Liver (tissue), 3 donors: ENCODE results near the gene DNAH10.

ENCODE experiments used
- CTCF ChIP-seq: fragments of 150-350 bp; IDR thresholded peaks from 2 replicates; pipeline ENCODE4 v1.5.1; 2017; ENCODE audit warnings: improper control_type of control experiment, low read depth, low read length; ENCODE audit not compliant: missing input control
- EGR1 ChIP-seq, 2 donors: IDR thresholded peaks; 2 replicates each; pipeline ENCODE4 v1.6.1; 2016 to 2018; ENCODE audit warnings: antibody characterized with exemption in 2 of 2, low read depth in 2 of 2
- GABPA ChIP-seq, 2 donors: IDR thresholded peaks in 1 of 2; conservative IDR thresholded peaks in 1 of 2; 2 replicates each; pipeline ENCODE4 v1.6.1; 2016; ENCODE audit warnings: antibody characterized with exemption in 2 of 2, mild to moderate bottlenecking in 1 of 2, moderate library complexity in 1 of 2
- HNF4G ChIP-seq: IDR thresholded peaks from 2 replicates; pipeline ENCODE4 v1.6.1; 2016; ENCODE audit warnings: antibody characterized with exemption
- JUND ChIP-seq, 2 donors: IDR thresholded peaks; 2 replicates each; pipeline ENCODE4 v1.6.1; 2016; ENCODE audit warnings: antibody characterized with exemption in 2 of 2
- MAX ChIP-seq: IDR thresholded peaks from 2 replicates; pipeline ENCODE4 v1.6.1; 2016; ENCODE audit warnings: antibody characterized with exemption
- RAD21 ChIP-seq, 2 donors: IDR thresholded peaks; 2 replicates each; pipeline ENCODE4 v1.6.1; 2016; ENCODE audit warnings: antibody characterized with exemption in 2 of 2, mild to moderate bottlenecking in 2 of 2
- REST ChIP-seq: IDR thresholded peaks from 2 replicates; pipeline ENCODE4 v1.6.1; 2016; ENCODE audit warnings: antibody characterized with exemption, mild to moderate bottlenecking
- SP1 ChIP-seq: IDR thresholded peaks from 2 replicates; pipeline ENCODE4 v1.6.1; 2018; ENCODE audit warnings: antibody characterized with exemption, mild to moderate bottlenecking
- TAF1 ChIP-seq: conservative IDR thresholded peaks from 2 replicates; pipeline ENCODE4 v1.6.1; 2016; ENCODE audit warnings: antibody characterized with exemption, mild to moderate bottlenecking
- YY1 ChIP-seq: IDR thresholded peaks from 2 replicates; pipeline ENCODE4 v1.6.1; 2016; ENCODE audit warnings: antibody characterized with exemption, mild to moderate bottlenecking
- ZBTB33 ChIP-seq: IDR thresholded peaks from 2 replicates; pipeline ENCODE4 v1.6.1; 2016; ENCODE audit warnings: antibody characterized with exemption
- donor health status: healthy.
- donor health status: healthy.

GRCh38 chr12:123960856-123961255 is 198.8 kb downstream of the DNAH10 start:
- TF ChIP-seq CTCF (no peak), ZBTB33 (no peak), JUND (IDR thresholded peaks at IDR 0.05) (no peak), REST (no peak), YY1 (no peak), RAD21 (IDR thresholded peaks at IDR 0.05) (no peak), MAX (no peak), TAF1 (no peak), GABPA (IDR thresholded peaks at IDR 0.05 in 1 of 2, conservative IDR thresholded peaks at IDR 0.05 in 1 of 2) (no peak), HNF4G (no peak), EGR1 (IDR thresholded peaks at IDR 0.05; ENCODE audit: low read depth in 2 of 2) (no peak), SP1 (no peak)
